Hindlimb muscle (tissue), 1 donor: ENCODE data around the gene STAP2. TPM values are rescaled to one million over a fixed set of nuclear protein-coding genes. Genes with fewer than 3 reads are reported as not detected.

Source experiments
- DNase-seq: peaks from one replicate; pipeline ENCODE4 v3.0.0-alpha.2; 2013
- polyA plus RNA-seq: library from polyadenylated mRNA; unstranded; fragments of 120-200 nt; gene quantifications from one replicate; pipeline ENCODE4 v1.2.1, GENCODE V29; 2013; ENCODE audit not compliant: insufficient read length

The STAP2 gene
- polyA plus RNA-seq, 1 donor: 5.9 TPM

DNA sequence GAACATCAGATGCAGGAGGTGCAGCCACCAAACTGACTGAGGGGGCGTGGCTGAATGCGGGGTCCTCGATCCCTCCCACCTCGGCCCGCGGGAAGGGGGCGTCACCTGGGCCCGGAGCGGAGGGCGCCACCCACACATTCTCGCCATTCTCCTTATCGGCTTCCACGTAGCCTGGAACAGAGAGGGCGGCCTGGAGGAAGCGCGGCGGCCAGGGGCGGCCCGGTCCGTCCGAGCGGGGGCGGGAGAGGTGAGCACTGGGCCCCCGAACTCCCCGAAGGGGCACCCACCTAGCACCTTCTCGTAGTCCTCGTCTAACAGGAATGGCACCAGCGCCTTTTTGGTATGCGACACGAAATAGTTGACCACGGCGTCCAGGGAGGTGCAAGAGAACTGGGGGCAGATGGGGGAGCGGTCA is 11.8 kb downstream of the STAP2 start:
- DNase-seq: no peak

DNA sequence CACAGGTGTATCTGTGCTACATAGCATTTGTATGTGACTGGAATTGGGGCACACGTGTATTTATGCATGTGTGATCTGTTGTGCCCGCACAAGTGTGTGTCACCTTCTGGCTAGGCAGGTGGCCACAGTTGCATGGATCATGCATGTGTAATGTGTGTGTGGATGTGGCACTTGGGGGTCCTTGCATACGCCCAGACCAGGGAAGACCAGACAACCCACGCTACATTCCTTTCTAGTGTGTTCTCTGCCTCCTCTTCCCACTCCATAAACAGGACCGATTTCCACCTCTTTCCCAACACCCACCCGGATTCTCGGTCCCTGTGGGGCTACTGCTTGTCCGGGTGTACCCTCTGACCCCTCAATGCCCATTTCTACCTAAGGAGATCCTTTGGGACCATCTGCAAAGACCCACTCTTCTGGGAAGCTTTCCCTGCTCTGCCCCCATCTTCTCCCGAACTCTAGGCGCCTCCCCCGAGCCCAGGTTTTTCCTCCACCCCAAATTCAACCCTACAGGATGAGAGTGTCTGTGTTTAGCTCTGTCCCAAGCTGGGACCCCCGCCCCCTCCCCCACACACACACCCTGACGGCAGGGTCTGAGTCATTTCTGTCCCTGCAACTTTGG is 12.3 kb downstream of the STAP2 start:
- DNase-seq: no peak

DNA sequence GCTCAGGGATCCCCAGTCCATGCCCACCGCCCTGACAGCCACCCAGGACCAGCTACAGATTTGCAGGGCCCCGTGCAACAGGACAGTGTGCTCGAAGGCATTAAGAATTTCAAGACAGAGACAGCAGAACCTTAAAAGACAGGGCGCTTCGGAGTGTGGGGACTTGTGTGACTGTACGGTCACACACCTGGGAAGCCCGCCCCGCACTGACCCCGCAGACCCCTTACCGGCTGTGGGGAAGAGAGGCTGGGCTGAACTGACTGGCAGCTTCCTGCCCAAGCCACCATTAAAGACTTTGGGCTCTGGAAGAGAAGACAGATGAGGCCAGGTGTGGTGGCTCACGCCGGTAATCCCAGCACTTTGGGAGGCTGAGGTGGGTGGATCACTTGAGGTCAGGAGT is 14.4 kb downstream of the STAP2 start:
- no peak for DNase-seq

DNA sequence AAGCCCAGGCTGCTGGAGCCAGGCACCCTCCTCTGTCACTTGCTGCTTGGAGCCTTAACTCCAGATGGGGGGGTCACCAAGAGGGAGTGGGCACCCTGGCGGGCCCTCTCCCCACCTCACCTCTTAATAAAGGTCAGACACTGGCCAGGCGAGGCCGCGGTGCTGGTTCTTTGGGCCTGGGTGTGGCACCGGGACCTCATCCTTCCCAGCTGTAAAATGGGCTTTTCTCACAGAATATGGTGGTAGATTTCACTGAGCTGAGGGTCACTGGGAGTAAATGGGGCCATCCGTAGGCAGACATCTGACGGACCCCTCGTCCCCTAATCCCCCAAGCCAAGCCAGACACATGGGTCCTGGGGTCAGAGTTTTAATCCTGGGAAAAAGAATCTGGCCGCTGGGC is 14.9 kb downstream of the STAP2 start:
- DNase-seq: no peak

DNA sequence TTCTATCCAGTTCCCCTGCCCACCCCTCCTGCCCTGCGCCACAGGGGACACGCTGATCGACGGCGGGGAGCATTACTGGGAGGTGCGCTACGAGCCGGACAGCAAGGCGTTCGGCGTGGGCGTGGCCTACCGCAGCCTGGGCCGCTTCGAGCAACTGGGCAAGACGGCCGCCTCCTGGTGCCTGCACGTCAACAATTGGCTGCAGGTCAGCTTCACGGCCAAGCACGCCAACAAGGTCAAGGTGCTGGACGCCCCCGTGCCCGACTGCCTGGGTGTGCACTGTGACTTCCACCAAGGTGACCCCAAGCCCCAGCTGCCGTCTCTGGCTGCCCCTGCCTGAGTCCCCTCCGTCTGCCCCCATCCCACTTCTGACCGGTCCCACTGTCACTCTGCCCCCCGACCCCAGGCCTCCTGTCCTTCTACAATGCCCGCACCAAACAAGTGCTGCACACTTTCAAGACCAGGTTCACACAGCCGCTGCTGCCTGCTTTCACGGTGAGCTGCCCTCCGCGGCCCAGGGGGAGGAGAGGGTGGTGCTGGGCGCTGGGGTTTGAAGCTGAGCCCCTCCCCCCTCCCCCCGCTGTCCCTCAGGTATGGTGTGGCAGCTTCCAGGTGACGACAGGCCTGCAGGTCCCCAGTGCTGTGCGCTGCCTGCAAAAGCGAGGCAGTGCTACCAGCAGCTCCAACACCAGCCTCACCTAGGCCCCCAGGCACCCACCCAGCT is 15.5 kb downstream of the STAP2 start:
- no peak for DNase-seq

DNA sequence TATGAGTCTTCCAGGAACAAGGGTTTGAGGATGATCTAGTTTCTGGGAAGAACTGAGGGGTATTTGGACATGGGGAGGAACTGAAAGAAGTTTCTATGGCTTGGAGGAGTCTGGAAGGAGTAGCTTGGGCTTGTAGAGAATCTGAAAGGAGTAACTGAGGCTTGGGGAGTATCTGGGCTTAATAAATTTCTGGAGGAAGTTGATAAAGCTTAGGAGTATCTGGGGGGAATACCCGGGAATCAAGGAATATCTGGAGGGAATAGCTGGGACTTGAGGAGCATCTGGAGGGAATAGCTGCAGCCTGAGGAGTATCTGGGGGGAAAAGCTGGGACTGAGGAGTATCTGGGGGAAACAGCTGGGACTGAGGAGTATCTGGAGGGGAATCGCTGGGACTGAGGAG is 18.2 kb downstream of the STAP2 start:
- DNase-seq: no peak

DNA sequence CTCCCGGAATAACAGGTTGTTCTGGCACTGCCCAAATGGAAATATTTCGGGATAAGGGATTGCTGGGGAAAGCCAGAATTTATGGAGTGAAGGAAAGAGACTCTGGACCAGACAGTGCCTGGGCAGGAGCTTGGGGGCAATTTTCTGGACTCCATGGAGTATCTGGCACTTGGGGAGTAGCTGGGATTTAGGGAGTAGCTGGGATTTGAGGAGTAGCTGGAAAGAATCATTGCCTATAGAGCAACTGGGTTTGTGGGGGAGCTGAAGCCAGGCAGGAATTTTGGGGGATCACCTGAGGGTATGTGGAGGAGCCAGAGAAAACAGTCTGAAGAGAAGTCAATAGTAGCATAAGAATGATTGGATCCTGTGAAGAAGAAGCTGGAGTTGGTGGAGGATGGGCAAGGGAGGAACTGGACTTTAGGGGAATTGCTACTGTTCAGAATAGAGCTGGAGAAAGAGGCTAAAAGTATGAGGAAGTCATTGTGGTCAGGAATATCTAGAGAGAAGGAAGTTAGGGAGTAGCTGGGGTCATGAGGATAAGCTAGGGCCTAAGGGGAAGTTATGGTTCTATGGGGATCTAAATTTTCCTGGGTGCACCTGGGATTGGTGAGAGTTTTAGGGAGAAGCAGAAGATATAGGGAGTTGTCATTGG is 19.4 kb downstream of the STAP2 start:
- DNase-seq: no peak

DNA sequence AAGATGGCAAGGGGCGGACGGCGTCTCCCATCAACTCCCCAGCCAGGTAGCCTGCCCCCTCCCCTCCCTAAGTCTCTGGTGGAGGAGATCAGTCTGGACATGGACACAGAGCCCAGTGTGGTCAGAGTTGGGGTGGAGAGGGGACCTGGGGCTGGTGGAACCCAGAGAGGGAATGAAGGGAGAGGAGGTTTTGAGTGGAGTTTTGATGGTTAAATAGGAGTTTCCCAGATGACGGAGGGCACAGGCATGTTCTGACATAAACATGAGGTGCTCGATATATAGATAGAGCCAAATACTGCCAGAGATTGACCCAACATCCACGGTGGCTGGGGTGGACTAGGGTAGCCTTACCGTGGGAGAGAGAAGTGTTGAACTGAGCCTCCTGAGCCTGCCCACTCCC is 20.2 kb downstream of the STAP2 start:
- no peak for DNase-seq

DNA sequence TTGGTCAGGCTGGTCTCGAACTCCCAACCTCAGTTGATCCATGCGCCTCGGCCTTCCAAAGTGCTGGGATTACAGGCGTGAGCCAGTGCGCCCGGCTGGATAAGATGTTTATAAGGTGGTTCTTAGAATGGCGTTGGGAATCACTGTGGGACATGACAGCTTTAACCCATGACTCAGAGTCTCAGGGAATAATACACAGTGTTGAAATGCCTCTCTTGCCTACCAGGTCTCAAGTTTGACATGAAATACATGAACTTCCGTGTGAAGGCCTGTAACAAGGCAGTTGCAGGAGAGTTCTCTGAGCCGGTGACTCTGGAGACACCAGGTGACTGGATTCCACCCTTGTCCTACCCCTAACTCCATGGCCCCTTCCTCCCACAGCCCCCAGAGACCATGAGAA is 21.7 kb downstream of the STAP2 start:
- no peak for DNase-seq

DNA sequence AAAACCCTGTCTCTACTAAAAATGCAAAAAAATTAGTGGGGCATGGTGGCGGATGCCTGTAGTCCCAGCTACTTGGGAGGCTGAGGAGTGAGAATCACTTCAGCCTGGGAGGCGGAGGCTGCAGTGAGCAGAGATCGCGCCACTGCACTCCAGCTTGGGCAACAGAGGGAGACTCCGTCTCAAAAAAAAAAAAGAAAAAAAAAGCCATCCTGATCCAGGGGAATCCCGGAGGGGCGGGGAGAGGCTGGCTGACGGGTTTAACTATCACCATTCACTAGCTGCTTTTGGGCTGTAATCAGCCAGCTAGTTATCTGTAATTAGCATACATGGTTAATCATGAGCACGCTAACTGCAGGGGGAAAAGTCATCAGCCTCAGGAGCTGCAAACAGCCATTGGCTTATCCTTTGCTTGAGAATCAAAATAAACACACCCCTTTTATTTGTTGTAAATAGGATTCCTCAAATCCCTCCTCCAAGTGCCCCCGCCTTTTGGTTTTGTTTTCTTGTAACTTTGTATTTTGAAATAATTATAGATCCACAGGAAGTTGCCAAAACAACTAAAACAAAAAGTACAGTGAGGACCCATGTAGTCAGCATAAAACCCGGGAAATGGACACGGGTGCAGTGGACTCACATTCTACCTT is 24.7 kb downstream of the STAP2 start:
- DNase-seq: no peak

DNA sequence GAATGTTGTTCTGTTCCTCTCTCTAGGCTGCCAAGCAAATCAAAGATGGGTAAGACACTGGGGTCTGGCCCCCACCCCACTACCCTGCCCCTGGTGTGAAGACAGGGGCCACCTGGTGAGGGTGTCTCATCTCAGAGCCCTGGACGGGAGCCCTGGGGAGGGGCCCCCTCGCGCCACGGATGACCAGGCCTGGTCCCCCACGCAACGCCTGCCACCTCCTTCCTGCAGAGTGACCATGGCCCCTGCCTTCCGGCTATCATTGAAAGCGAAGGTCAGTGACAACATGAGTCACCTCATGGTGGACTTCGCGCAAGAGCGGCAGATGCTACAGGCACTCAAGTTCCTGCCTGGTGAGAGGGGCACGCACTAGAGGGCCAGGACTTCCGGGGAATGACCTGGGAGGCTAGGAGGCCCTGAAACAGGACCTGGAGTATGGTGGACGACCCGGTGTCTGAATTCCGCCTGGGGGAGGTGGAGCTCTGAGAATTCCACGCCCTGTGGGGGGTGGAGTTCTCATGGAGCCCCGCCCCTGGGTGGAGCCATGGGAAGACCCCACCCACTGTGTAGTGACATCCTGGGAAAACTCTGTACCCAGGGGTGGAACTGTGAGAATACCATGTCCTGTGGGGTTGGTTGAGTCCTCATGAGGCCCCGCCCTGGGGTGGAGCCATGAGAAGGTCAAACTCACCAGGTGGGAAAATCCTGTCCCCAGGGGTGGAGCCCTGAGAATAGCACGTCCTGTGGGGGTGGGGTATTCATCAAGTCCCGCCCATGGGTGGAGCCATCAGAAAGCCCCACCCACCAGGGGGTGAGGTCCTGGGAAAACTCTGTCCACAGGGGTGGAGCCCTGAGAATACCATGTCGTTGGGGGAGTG is 28.1 kb downstream of the STAP2 start:
- no peak for DNase-seq

DNA sequence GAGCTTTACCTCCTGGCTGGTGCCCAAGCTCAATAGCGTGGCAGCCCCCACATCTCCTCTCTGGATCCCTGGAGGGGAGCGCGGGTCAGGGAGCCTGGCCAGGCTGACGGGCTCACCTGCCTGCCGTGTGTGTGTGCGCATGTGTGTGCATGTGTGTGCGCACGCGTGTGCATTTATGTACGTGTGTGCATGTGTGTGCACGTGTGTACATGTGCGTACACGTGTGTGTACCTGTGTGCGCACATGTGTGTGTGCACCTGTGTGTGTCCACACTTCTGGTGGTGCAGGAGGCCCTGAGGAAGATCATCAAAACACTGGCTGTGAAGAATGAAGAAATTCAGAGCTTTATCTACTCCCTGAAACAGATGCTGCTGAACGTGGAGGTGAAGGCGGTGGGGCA is 33.0 kb downstream of the STAP2 start:
- DNase-seq: no peak

DNA sequence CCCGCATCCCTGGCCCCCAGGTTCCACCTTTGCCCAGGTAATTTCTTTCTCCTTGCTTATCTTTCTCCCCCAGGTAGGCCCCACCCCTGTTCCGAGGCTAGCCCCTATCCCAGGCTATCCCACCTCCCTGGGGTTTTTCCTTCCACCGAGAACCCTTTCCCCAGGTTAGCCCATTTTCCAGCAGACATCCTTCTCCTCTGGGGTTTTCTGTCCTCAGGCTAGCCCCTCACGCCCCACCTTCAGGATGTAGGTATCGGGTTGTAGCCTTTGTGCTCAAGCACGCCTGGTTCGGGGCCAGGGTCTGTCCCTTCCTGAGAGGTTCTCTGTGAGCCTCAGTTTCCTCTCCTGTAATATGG is 33.4 kb downstream of the STAP2 start:
- DNase-seq: no peak

DNA sequence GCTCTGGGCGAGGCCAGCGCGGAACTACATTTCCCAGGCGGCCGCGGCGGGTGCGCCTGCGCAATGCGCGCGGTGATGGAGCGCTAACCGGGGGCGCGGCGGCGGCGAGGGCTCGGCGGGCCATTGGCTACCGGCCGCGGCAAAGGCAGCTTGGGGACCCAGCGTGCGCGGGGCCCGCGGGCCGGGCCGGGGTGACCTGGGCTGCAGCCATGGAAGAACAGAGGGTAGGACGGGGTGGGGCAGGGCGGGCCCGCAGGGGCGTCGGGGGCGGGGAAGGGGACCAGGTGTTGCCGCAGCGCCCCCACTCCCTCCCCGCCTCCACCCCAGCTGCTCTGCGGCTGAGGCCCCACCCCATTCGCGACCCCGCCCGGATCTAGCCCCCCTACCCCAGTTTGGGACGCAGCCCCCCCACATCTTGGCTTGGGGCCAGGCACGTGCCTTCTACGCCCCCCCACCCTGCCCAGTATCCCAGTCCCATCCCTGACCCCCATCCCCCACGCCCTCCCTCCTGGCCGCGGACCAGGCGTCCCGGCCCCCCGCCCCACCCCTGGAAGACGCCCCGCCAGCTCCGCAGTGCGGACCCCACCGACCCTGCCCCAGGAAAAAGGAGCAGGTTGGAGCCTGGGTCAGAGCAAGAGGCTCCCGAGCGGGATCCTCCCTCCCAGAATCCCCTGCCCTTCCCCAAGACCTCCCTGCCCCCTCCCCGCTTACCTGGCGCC is 33.9 kb downstream of the STAP2 start, which contains the start of gene FSD1:
FSD1 (plus strand) TSS at position 61 of the 719 bp plus-strand sequence; CDS start at position 210, 149 bp downstream.
- DNase-seq: no peak

DNA sequence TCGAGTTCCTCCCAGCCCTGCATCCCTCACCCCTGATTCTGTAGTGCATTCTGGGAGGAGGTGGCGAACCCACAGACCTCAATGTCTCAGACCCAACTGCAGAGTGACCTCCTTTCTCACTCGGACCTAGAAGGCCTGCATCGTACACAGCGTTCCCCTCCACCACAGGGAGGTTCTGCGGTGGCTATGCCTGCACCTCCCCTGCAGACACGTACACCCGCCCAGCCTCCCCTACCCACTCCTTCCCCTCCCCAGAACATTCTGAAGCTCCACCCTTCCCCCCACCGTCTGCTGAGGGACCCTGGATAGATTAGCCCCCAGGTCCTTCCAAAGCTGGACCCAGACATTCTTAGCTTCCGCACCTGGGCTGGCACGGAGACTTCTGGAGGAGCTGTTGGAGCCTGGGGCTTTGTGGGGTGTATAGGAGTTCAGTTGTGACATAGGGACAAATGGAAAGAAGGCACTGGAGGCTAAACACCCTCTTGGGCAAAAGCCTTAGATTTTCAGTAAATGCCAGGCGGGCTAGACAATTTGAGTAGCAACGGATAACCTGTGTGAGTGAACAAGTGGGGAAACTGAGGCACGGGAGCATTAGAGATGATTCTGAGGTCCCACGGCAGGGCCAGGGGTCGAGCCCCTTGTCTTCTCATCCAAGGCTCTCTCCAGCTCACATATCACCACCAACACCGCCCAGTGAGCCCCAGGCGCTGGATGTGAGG is 34.6 kb downstream of the STAP2 start:
- DNase-seq: no peak

DNA sequence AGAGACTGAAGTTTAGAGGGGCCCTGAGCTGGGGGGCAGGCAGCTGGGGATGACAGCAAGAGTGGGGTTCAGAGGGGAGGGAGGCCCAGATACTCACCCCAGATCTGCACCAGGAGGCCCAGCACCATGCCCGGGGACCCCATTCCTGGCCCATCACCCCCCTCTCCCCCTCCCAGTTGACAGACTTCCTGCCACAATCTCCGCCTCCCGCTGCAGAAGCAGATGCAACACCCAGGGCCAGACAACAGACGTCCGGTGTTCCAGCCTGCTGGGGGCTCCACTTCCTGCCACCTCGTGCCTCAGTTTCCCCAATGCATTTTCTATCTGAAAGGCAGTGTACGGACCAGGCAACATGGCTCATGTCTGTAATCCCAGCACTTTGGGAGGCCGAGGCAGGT is 36.4 kb downstream of the STAP2 start, which contains the start of gene TMIGD2:
TMIGD2 (minus strand) TSS at position 147 of the 398 bp plus-strand sequence; CDS start at position 143, 4 bp downstream.
- DNase-seq: no peak

DNA sequence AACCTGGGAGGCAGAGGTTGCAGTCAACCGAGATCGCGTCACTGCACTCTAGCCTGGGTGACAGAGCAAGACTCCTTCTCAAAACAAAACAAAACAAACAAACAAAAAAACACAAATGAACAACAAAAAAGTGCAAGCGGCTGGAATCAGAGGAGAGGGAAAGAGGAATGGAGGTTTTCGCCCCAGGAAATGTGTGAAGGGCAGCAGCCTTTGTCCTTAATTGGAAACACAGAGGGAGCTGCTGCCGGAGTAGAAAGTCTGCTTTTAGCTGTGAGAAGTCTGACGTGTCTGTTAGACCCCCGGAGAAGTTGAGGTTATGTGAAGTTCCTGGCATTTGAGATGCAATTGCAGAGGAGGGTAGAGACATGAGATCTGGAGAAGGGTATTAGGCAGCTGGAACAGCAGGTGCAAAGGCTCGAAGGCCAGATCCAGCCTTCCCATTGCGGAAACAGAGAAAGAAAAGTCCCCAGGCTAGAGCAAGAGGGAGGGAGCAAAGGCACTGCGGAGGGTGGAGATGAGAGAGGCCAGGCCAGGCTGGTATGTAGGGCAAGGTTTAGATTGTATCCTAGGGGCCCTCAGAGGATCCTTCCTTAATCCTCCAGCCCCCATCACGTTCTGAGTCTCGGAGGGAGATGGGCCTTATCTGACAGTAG is 36.9 kb downstream of the STAP2 start:
- no peak for DNase-seq

DNA sequence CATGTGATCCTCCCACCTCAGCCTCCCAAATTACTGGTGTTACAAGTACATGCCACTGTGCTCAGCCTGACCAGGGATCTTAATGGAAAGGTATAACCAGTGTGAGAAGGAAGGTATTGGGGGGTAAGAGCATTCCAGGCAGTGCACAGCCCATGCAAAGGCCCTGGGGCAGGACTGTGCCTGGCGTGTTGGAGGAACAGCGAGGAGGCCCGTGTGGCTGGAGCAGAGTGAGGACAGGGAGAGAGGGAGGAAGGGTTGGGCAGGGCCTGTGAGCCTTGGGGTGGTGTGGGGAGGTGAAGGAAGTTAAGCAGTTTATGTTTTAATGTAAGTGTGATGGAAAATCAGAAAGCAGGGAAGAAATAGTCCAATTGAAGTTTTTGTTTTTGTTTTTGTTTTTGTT is 38.0 kb downstream of the STAP2 start:
- DNase-seq: no peak

DNA sequence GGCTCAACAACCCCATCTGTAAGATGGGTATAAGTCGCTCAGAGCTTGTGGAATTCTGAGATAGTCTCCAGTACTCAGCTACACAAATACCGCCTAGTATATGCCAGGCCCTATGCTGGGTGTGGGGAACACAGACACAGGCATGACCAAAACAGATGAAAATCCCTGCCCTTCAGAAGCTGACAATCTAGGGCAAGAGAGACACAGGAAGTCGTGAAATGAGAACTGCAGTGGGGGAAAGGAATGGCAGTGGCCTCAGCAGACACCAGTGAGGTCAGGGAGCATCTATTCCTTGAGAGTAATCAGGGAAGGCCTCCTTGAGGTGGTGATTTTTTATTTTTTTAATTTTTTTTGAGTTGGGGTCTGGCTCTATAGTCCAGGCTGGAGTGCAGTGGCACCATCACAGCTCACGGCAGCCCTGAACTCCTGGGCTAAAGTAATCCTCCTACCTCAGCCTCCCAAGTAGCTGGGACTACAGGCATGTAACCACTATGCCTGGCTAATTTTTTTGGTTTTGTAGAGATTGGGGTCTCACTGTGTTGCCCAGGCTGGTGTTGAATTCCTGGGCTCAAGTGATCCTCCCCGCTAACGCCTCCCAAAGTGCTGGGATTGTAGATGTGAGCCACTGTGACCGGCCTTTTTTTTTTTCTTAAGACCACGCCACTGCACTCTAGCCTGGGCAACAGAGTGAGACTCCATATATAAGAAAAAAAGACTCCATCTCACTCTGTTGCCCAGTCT is 39.6 kb downstream of the STAP2 start:
- no peak for DNase-seq
